WTC11 (cell line): ENCODE data around the gene RAB43. TPM values are rescaled to one million over a fixed set of nuclear protein-coding genes. Genes with fewer than 3 reads are reported as not detected.

Experiments used
- ATAC-seq: fragments of 200-7000 bp; cut with Tn5 transposase; 2 replicates; pipeline ENCODE4 v1.10.0; 2021; ENCODE audit warnings: mild to moderate bottlenecking, moderate library complexity
- CTCF ChIA-PET: fragments of 300-600 bp; sonication (Branson Sonifier 250); formaldehyde crosslinking; loops from one replicate; lab custom pipeline; 2021; ENCODE audit warnings: antibody characterized with exemption; lab: Charles Lee
- POLR2A ChIA-PET: fragments of 350-600 bp; sonication (Branson Sonifier 250); formaldehyde crosslinking; loops from one replicate; lab custom pipeline; 2021; ENCODE audit warnings: antibody characterized with exemption; lab: Charles Lee
- DNase-seq: peaks from one replicate; pipeline ENCODE4 v3.0.0; 2021; ENCODE audit warnings: low spot score
- H3K27ac Mint-ChIP-seq: 2 replicates; pipeline ENCODE4 v1.8.0; 2021; ENCODE audit warnings: mixed read lengths
- H3K27me3 Mint-ChIP-seq: 2 replicates; pipeline ENCODE4 v1.8.0; 2021; ENCODE audit warnings: low read depth, mild to moderate bottlenecking, moderate library complexity, mixed read lengths
- H3K36me3 Mint-ChIP-seq: 2 replicates; pipeline ENCODE4 v1.8.0; 2021; ENCODE audit warnings: mixed read lengths
- H3K4me1 Mint-ChIP-seq: 2 replicates; pipeline ENCODE4 v1.8.0; 2022; ENCODE audit warnings: mixed read lengths
- H3K4me3 Mint-ChIP-seq: 2 replicates; pipeline ENCODE4 v1.8.0; 2021; ENCODE audit warnings: mild to moderate bottlenecking, moderate library complexity, mixed read lengths
- H3K9me3 Mint-ChIP-seq: 2 replicates; pipeline ENCODE4 v1.8.0; 2021; ENCODE audit warnings: mixed read lengths
- EMX1 ChIP-seq: fragments of 250-450 bp; sonication (Bioruptor Pico); IDR thresholded peaks from 2 replicates; pipeline ENCODE4 v1.8.0; 2021; ENCODE audit warnings: mild to moderate bottlenecking
- GABPB1 ChIP-seq: sonication (generic); formaldehyde crosslinking; IDR thresholded peaks from 2 replicates; pipeline ENCODE4 v1.8.1; 2023; ENCODE audit warnings: mild to moderate bottlenecking, missing genetic modification reagents
- GRHL2 ChIP-seq: fragments of 250-450 bp; sonication (Bioruptor Pico); IDR thresholded peaks from 2 replicates; pipeline ENCODE4 v1.8.0; 2022; ENCODE audit warnings: mild to moderate bottlenecking, moderate library complexity; ENCODE audit not compliant: insufficient replicate concordance, severe bottlenecking
- HMGA2 ChIP-seq: fragments of 250-450 bp; sonication (Bioruptor Pico); IDR thresholded peaks from 2 replicates; pipeline ENCODE4 v1.4.0; 2021; ENCODE audit warnings: mild to moderate bottlenecking, moderate library complexity
- NFATC4 ChIP-seq: fragments of 250-450 bp; sonication (Bioruptor Pico); IDR thresholded peaks from 2 replicates; pipeline ENCODE4 v1.9.0; 2021; ENCODE audit warnings: mild to moderate bottlenecking
- RORB ChIP-seq: fragments of 250-450 bp; sonication (Bioruptor Pico); IDR thresholded peaks from 2 replicates; pipeline ENCODE4 v1.9.0; 2021; ENCODE audit warnings: mild to moderate bottlenecking
- SMAD4 ChIP-seq: sonication (generic); formaldehyde crosslinking; IDR thresholded peaks from 2 replicates; pipeline ENCODE4 v1.8.0; 2022; ENCODE audit warnings: mild to moderate bottlenecking, missing genetic modification reagents
- ZBTB21 ChIP-seq: sonication (generic); formaldehyde crosslinking; IDR thresholded peaks from 2 replicates; pipeline ENCODE4 v1.8.1; 2023; ENCODE audit warnings: mild to moderate bottlenecking, missing genetic modification reagents, borderline replicate concordance
- ZNF416 ChIP-seq: fragments of 250-450 bp; sonication (Bioruptor Pico); IDR thresholded peaks from 2 replicates; pipeline ENCODE4 v1.9.0; 2021; ENCODE audit warnings: mild to moderate bottlenecking, inconsistent platforms
- total RNA-seq: library from RNA; stranded (reverse); gene quantifications from 3 replicates; pipeline ENCODE4 v1.2.3, GENCODE V29; 2021
- TF ChIP-seq, protein P1 (sequence below): sonication (generic); formaldehyde crosslinking; conservative IDR thresholded peaks from 2 replicates; pipeline ENCODE4 v1.8.1; 2023; ENCODE audit warnings: mild to moderate bottlenecking, low read depth, missing genetic modification reagents, moderate library complexity
- TF ChIP-seq, protein P2 (sequence below): sonication (generic); formaldehyde crosslinking; IDR thresholded peaks from 2 replicates; pipeline ENCODE4 v1.8.1; 2022; ENCODE audit warnings: mild to moderate bottlenecking, moderate library complexity, missing genetic modification reagents
- TF ChIP-seq, protein P3 (sequence below): fragments of 250-450 bp; sonication (Bioruptor Pico); conservative IDR thresholded peaks from 2 replicates; pipeline ENCODE4 v1.9.0; 2021; ENCODE audit warnings: mild to moderate bottlenecking
- TF ChIP-seq, protein P4 (sequence below): fragments of 250-450 bp; sonication (Bioruptor Pico); IDR thresholded peaks from 2 replicates; pipeline ENCODE4 v1.9.0; 2021; ENCODE audit warnings: mild to moderate bottlenecking
- TF ChIP-seq, protein P5 (sequence below): fragments of 250-450 bp; sonication (Bioruptor Pico); IDR thresholded peaks from 2 replicates; pipeline ENCODE4 v1.8.0; 2021; ENCODE audit warnings: mild to moderate bottlenecking
- TF ChIP-seq, protein P6 (sequence below): fragments of 250-450 bp; sonication (Bioruptor Pico); IDR thresholded peaks from 2 replicates; pipeline ENCODE4 v1.9.0; 2021; ENCODE audit warnings: moderate library complexity, mild to moderate bottlenecking, inconsistent platforms, borderline replicate concordance
- TF ChIP-seq, protein P7 (sequence below): fragments of 250-450 bp; sonication (Bioruptor Pico); IDR thresholded peaks from 2 replicates; pipeline ENCODE4 v1.9.0; 2021; ENCODE audit warnings: mild to moderate bottlenecking, borderline replicate concordance
- TF ChIP-seq, protein P8 (sequence below): sonication (generic); formaldehyde crosslinking; IDR thresholded peaks from 2 replicates; pipeline ENCODE4 v1.8.1; 2023; ENCODE audit warnings: mild to moderate bottlenecking, missing genetic modification reagents

RAB43 gene
- total RNA-seq, 1 experiment from 2014 or later, result 34.5 TPM

DNA sequence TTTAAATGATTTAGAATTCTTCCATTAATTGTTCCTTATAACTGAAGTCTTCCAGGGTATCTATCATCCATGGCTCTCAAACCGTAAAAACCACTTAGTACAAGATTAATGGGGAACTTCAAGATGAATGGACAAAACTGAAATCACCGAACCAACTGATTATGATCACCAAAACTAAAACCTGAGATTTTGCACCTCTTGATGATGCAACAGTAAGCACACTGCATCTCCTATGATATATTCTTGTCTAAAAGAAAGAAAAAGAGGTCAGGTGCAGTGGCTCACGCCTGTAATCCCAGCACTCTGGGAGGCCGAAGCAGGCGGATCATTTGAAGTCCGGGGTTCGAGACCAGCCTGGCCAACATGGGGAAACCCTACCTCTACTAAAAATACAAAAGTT is 42.9 kb upstream of the RAB43 start:
- Mint-ChIP-seq H3K4me3 (no peak overlapping the region), H3K27me3 (no peaks in the 10 kb centered on the region), H3K27ac (peak overlapping the region; percentile 60; the same call in 1 of the 2 replicates), H3K4me1 (peaks cover 11% of the 10 kb centered on the region), H3K36me3 (peaks cover 23% of the 10 kb centered on the region), H3K9me3 (no peaks in the 10 kb centered on the region)
- no peak for TF ChIP-seq SMAD4 (CRISPR knock-in tag)
- TF ChIP-seq, protein P1, sequence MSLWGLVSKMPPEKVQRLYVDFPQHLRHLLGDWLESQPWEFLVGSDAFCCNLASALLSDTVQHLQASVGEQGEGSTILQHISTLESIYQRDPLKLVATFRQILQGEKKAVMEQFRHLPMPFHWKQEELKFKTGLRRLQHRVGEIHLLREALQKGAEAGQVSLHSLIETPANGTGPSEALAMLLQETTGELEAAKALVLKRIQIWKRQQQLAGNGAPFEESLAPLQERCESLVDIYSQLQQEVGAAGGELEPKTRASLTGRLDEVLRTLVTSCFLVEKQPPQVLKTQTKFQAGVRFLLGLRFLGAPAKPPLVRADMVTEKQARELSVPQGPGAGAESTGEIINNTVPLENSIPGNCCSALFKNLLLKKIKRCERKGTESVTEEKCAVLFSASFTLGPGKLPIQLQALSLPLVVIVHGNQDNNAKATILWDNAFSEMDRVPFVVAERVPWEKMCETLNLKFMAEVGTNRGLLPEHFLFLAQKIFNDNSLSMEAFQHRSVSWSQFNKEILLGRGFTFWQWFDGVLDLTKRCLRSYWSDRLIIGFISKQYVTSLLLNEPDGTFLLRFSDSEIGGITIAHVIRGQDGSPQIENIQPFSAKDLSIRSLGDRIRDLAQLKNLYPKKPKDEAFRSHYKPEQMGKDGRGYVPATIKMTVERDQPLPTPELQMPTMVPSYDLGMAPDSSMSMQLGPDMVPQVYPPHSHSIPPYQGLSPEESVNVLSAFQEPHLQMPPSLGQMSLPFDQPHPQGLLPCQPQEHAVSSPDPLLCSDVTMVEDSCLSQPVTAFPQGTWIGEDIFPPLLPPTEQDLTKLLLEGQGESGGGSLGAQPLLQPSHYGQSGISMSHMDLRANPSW, result no peak
- no peak for TF ChIP-seq HMGA2
- TF ChIP-seq, protein P2, sequence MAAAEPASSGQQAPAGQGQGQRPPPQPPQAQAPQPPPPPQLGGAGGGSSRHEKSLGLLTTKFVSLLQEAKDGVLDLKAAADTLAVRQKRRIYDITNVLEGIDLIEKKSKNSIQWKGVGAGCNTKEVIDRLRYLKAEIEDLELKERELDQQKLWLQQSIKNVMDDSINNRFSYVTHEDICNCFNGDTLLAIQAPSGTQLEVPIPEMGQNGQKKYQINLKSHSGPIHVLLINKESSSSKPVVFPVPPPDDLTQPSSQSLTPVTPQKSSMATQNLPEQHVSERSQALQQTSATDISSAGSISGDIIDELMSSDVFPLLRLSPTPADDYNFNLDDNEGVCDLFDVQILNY, result no peak
- TF ChIP-seq EMX1 (CRISPR knock-in tag), result no peak
- TF ChIP-seq RORB (CRISPR knock-in tag), result no peak
- TF ChIP-seq ZBTB21 (CRISPR knock-in tag), result no peak
- no peak for TF ChIP-seq GABPB1 (CRISPR knock-in tag)
- ATAC-seq (no peak), DNase-seq (no peak)
- ChIA-PET CTCF (interaction anchor here (1.1 to 3.2 kb wide), 2 partner anchors 118 to 194 kb away, joined by 3 to 37 read pairs; no protein-coding TSS in a partner anchor), POLR2A (interaction anchor here (1.1 kb wide), 1 partner anchor 48 kb away, joined by 3 read pairs; no protein-coding TSS in a partner anchor)

DNA sequence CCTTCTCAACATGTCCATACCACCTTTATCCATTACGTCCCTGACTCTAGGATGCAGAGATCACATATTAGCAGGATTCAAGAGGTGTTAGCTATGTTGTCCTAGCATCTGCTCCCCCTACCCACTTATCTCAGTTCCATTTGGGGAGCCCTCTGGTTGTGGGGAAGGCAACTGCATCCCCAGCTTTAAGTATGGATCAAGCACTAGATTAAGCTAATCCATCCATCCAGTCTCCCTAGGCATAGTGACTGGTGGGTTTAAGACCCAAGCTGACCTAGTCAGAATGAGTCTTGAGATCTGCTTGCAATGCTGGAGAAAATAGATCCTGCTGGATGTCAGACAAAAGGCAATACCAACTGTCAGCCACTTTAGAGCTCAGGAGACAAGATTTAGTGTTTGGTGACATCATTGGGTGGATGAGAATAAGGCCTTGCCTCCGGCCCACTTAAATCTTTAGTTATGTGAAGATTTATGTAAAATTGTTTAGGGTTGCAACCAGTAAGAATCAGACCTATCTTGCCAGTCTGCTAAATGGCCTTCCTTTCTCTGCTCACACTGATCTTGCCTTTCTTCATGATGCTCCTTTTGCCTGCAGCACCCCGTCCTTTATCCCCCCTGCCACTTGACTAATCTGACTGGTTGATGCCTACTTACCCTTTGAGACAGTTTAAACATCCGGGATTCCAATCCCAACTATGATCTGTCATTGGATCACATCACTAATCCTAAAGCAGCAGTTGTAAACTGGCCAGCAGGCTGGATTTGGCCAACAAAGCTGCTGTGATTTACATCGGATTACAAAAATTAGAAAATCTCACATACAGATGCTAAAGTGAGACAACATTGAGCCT is 41.4 kb upstream of the RAB43 start:
- peaks cover 16% of the 10 kb centered on the region for H3K36me3 Mint-ChIP-seq
- H3K27ac Mint-ChIP-seq, result peak overlapping the region; percentile 100
- no peaks in the 10 kb centered on the region for H3K27me3 Mint-ChIP-seq
- ChIA-PET POLR2A (interaction anchor here (0.8 to 2.2 kb wide), 8 partner anchors 21 to 83 kb away, joined by 3 to 17 read pairs (median 4); partner anchors contain the start of genes CNBP and RAB43), CTCF (interaction anchor here (0.6 to 3.2 kb wide), 21 partner anchors 10 to 467 kb away, joined by 3 to 57 read pairs (median 4); partner anchors contain the start of genes CNBP, COPG1 and RAB43)
- H3K4me3 Mint-ChIP-seq, result peak overlapping the region; percentile 98
- TF ChIP-seq EMX1 (CRISPR knock-in tag), result 0 out of 2 replicates have a peak, but pooled peaks have one; percentile 37
- TF ChIP-seq ZNF416 (CRISPR knock-in tag), result peak; percentile 28; the same call in 1 of the 2 replicates
- TF ChIP-seq GRHL2 (CRISPR knock-in tag), result no peak
- TF ChIP-seq, protein P3, sequence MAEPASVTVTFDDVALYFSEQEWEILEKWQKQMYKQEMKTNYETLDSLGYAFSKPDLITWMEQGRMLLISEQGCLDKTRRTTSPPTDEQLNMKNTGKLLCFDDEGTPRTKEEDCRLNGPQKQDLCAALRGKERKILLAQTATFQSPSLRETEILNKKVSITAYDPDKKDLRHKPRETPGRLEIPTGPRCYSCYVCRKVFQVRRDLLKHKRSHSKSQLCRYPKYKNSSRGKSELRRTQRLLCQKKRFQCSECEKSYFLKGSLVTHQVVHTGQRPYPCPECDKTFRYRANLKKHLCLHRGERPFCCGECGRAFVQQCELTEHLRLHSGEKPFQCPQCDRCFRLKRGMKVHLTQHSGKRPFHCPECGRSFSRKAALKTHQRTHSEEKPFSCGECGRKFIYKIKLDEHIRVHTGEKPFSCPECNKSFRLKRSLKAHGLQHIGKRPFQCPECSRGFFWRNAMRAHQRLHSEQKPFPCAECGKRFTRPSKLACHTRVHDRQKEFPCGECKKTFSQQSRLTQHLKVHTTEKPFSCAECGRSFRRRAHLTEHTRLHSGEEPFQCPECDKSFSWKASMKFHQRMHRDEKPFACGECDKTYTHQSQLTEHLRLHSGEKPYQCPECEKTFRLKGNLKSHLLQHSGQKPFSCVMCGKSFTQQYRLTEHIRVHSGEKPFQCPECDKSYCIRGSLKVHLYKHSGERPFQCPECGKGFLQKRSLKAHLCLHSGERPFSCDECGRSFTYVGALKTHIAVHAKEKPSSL (CRISPR knock-in tag), result peak; percentile 22; the same call in 1 of the 2 replicates
- TF ChIP-seq, protein P4, sequence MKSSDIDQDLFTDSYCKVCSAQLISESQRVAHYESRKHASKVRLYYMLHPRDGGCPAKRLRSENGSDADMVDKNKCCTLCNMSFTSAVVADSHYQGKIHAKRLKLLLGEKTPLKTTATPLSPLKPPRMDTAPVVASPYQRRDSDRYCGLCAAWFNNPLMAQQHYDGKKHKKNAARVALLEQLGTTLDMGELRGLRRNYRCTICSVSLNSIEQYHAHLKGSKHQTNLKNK (CRISPR knock-in tag), result peak; percentile 10; the same call in 1 of the 2 replicates
- TF ChIP-seq NFATC4 (CRISPR knock-in tag), result peak; percentile 70
- TF ChIP-seq, protein P5, sequence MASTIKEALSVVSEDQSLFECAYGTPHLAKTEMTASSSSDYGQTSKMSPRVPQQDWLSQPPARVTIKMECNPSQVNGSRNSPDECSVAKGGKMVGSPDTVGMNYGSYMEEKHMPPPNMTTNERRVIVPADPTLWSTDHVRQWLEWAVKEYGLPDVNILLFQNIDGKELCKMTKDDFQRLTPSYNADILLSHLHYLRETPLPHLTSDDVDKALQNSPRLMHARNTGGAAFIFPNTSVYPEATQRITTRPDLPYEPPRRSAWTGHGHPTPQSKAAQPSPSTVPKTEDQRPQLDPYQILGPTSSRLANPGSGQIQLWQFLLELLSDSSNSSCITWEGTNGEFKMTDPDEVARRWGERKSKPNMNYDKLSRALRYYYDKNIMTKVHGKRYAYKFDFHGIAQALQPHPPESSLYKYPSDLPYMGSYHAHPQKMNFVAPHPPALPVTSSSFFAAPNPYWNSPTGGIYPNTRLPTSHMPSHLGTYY (CRISPR knock-in tag), result 0 out of 2 replicates have a peak, but pooled peaks have one; percentile 49
- TF ChIP-seq, protein P6, sequence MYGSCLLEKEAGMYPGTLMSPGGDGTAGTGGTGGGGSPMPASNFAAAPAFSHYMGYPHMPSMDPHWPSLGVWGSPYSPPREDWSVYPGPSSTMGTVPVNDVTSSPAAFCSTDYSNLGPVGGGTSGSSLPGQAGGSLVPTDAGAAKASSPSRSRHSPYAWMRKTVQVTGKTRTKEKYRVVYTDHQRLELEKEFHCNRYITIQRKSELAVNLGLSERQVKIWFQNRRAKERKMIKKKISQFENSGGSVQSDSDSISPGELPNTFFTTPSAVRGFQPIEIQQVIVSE (CRISPR knock-in tag), result no peak
- TF ChIP-seq, protein P7, sequence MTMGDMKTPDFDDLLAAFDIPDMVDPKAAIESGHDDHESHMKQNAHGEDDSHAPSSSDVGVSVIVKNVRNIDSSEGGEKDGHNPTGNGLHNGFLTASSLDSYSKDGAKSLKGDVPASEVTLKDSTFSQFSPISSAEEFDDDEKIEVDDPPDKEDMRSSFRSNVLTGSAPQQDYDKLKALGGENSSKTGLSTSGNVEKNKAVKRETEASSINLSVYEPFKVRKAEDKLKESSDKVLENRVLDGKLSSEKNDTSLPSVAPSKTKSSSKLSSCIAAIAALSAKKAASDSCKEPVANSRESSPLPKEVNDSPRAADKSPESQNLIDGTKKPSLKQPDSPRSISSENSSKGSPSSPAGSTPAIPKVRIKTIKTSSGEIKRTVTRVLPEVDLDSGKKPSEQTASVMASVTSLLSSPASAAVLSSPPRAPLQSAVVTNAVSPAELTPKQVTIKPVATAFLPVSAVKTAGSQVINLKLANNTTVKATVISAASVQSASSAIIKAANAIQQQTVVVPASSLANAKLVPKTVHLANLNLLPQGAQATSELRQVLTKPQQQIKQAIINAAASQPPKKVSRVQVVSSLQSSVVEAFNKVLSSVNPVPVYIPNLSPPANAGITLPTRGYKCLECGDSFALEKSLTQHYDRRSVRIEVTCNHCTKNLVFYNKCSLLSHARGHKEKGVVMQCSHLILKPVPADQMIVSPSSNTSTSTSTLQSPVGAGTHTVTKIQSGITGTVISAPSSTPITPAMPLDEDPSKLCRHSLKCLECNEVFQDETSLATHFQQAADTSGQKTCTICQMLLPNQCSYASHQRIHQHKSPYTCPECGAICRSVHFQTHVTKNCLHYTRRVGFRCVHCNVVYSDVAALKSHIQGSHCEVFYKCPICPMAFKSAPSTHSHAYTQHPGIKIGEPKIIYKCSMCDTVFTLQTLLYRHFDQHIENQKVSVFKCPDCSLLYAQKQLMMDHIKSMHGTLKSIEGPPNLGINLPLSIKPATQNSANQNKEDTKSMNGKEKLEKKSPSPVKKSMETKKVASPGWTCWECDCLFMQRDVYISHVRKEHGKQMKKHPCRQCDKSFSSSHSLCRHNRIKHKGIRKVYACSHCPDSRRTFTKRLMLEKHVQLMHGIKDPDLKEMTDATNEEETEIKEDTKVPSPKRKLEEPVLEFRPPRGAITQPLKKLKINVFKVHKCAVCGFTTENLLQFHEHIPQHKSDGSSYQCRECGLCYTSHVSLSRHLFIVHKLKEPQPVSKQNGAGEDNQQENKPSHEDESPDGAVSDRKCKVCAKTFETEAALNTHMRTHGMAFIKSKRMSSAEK (CRISPR knock-in tag), result 0 out of 2 replicates have a peak, but pooled peaks have one; percentile 24
- TF ChIP-seq, protein P8, sequence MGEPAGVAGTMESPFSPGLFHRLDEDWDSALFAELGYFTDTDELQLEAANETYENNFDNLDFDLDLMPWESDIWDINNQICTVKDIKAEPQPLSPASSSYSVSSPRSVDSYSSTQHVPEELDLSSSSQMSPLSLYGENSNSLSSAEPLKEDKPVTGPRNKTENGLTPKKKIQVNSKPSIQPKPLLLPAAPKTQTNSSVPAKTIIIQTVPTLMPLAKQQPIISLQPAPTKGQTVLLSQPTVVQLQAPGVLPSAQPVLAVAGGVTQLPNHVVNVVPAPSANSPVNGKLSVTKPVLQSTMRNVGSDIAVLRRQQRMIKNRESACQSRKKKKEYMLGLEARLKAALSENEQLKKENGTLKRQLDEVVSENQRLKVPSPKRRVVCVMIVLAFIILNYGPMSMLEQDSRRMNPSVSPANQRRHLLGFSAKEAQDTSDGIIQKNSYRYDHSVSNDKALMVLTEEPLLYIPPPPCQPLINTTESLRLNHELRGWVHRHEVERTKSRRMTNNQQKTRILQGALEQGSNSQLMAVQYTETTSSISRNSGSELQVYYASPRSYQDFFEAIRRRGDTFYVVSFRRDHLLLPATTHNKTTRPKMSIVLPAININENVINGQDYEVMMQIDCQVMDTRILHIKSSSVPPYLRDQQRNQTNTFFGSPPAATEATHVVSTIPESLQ (CRISPR knock-in tag), result no peak
- H3K4me1 Mint-ChIP-seq, result peaks cover 13% of the 10 kb centered on the region
- no peak for DNase-seq
- peak; percentile 32 for ATAC-seq
- no peaks in the 10 kb centered on the region for H3K9me3 Mint-ChIP-seq
